K562 (cell line): Measurements from ENCODE around the gene ARL6IP6. TPM values are rescaled to one million over a fixed set of nuclear protein-coding genes. Genes with fewer than 3 reads are reported as not detected.
A peak's percentile ranks its signal among the peaks of the same experiment; 100 is the strongest.

Source experiments
- CTCFL ChIP-seq: IDR thresholded peaks from 2 replicates; pipeline ENCODE4 v1.6.1; 2011; ENCODE audit warnings: borderline replicate concordance, low read depth, mild to moderate bottlenecking, moderate library complexity, low read length; ENCODE audit not compliant: insufficient read depth, poor library complexity, severe bottlenecking
- GMEB1 ChIP-seq: fragments of 250-450 bp; sonication (Bioruptor Pico); IDR thresholded peaks from 2 replicates; pipeline ENCODE4 v1.4.0; 2020; ENCODE audit warnings: mild to moderate bottlenecking
- HNRNPL ChIP-seq: fragments of 200-400 bp; formaldehyde crosslinking; IDR thresholded peaks from 2 replicates; pipeline ENCODE4 v1.6.1; 2017; ENCODE audit warnings: low read depth, mild to moderate bottlenecking, low read length
- KLF16 ChIP-seq: IDR thresholded peaks from 2 replicates; pipeline ENCODE4 v1.6.1; 2016; ENCODE audit warnings: antibody characterized with exemption
- LCOR ChIP-seq: sonication (generic); formaldehyde crosslinking; IDR thresholded peaks from 2 replicates; pipeline ENCODE4 v1.8.0; 2022; ENCODE audit warnings: mild to moderate bottlenecking, missing genetic modification reagents
- NEUROD1 ChIP-seq: fragments of 150-350 bp; IDR thresholded peaks from 2 replicates; pipeline ENCODE4 v1.6.1; 2014; ENCODE audit warnings: borderline replicate concordance, low read length, low read depth; ENCODE audit not compliant: partially characterized antibody
- NFIX ChIP-seq: fragments of 250-450 bp; sonication (Bioruptor Pico); IDR thresholded peaks from 2 replicates; pipeline ENCODE4 v1.4.0; 2020; ENCODE audit warnings: low read depth, mild to moderate bottlenecking, moderate library complexity
- RCOR1 ChIP-seq, 2 experiments: IDR thresholded peaks; 2 replicates each; pipeline ENCODE4 v1.6.1; 2012; ENCODE audit warnings: low read depth in 2 of 2, low read length in 2 of 2, borderline replicate concordance in 1 of 2, improper control_type of control experiment in 1 of 2
- XRCC5 ChIP-seq: fragments of 200-400 bp; formaldehyde crosslinking; IDR thresholded peaks from 2 replicates; pipeline ENCODE4 v1.6.1; 2017; ENCODE audit warnings: low read depth, mild to moderate bottlenecking, low read length
- ZBTB40 ChIP-seq, 2 experiments: fragments of 450-650 bp in 1 of 2; sonication (generic) in 1 of 2; formaldehyde crosslinking in 1 of 2; IDR thresholded peaks; 2 replicates each; pipeline versions ENCODE4 v1.7.1 to v1.9.0; 2016 to 2022; ENCODE audit warnings: inconsistent platforms in 1 of 2, mild to moderate bottlenecking in 1 of 2, missing genetic modification reagents in 1 of 2
- ZNF277 ChIP-seq: fragments of 250-450 bp; sonication (Bioruptor Pico); IDR thresholded peaks from 2 replicates; pipeline ENCODE4 v1.8.0; 2022; ENCODE audit warnings: inconsistent platforms, mild to moderate bottlenecking, moderate library complexity, borderline replicate concordance
- ZNF384 ChIP-seq: IDR thresholded peaks from 2 replicates; pipeline ENCODE4 v1.6.1; 2012; ENCODE audit warnings: low read depth, low read length, improper control_type of control experiment
- polyA plus RNA-seq, 8 experiments: library from polyadenylated mRNA; depleted of rRNA in 4 of 8; stranded (reverse) in 5 of 8; unstranded in 3 of 8; fragments of >200 nt; fragmentation: Nextera tagmentation in 2 of 8; fragmentation: Illumina TruSeq in 1 of 8; extraction: Ambion mirVana in 2 of 8; extraction: Trizol in 1 of 8; gene quantifications; 2 replicates each; pipeline versions ENCODE4 v1.2.1 to v1.2.3, GENCODE V29; 2011 to 2014; ENCODE audit warnings: inconsistent platforms in 1 of 8, missing spikeins in 1 of 8
- total RNA-seq, 7 experiments: library from RNA; depleted of rRNA in 6 of 7; stranded (reverse); fragments of >200 nt in 6 of 7; fragmentation: Illumina TruSeq in 2 of 7; extraction: Trizol in 2 of 7; gene quantifications; 2 replicates each; pipeline versions ENCODE4 v1.2.1 to v1.2.3, GENCODE V29; 2011 to 2021; ENCODE audit warnings: low replicate concordance in 1 of 7

ARL6IP6 gene
- total and polyA plus RNA-seq, 9 of the 15 experiments (the other 6 are each of a cell fraction or from before 2014, with no cell fraction given): 19.2 to 98.5 (median 36.2) TPM

GRCh38 chr2:152715854-152716428, 2.5 kb upstream of the ARL6IP6 start (continued):
- no peak for TF ChIP-seq NEUROD1
- peak; percentile 62; the same call in 1 of the 2 replicates for TF ChIP-seq XRCC5
- TF ChIP-seq HNRNPL: peak; percentile 93
- TF ChIP-seq KLF16: peak; percentile 11; the same call in 1 of the 2 replicates
- TF ChIP-seq LCOR: no peak
- TF ChIP-seq ZBTB40 (IDR thresholded peaks at IDR 0.05): 0 out of 2 replicates have a peak, but pooled peaks have one; percentile 15
- TF ChIP-seq ZBTB40 (CRISPR knock-in tag; IDR thresholded peaks at IDR 0.05): no peak
- 0 out of 4 replicates have a peak, but pooled peaks of 1 of the 2 experiments have one; percentile 15 for TF ChIP-seq RCOR1 (IDR thresholded peaks at IDR 0.05; ENCODE audit: borderline replicate concordance in 1 of 2, low read depth in 2 of 2, low read length in 2 of 2)
- no peak for TF ChIP-seq ZNF384
- no peak for TF ChIP-seq ZNF277 (CRISPR knock-in tag)
- TF ChIP-seq GMEB1 (CRISPR knock-in tag): peak; percentile 32; the same call in 1 of the 2 replicates
- peak; percentile 63 for TF ChIP-seq CTCFL
- no peak for TF ChIP-seq NFIX (CRISPR knock-in tag)
